Measurements from ENCODE around the gene CILP. TPM values are rescaled to one million over a fixed set of nuclear protein-coding genes. Genes with fewer than 3 reads are reported as not detected.
A peak's percentile ranks its signal among the peaks of the same experiment; 100 is the strongest.

The CILP gene
- total and polyA plus RNA-seq, 2 of the 13 experiments (the other 11 are each of a cell fraction or from before 2014, with no cell fraction given): 0.03 TPM; not detected in 1

DNA sequence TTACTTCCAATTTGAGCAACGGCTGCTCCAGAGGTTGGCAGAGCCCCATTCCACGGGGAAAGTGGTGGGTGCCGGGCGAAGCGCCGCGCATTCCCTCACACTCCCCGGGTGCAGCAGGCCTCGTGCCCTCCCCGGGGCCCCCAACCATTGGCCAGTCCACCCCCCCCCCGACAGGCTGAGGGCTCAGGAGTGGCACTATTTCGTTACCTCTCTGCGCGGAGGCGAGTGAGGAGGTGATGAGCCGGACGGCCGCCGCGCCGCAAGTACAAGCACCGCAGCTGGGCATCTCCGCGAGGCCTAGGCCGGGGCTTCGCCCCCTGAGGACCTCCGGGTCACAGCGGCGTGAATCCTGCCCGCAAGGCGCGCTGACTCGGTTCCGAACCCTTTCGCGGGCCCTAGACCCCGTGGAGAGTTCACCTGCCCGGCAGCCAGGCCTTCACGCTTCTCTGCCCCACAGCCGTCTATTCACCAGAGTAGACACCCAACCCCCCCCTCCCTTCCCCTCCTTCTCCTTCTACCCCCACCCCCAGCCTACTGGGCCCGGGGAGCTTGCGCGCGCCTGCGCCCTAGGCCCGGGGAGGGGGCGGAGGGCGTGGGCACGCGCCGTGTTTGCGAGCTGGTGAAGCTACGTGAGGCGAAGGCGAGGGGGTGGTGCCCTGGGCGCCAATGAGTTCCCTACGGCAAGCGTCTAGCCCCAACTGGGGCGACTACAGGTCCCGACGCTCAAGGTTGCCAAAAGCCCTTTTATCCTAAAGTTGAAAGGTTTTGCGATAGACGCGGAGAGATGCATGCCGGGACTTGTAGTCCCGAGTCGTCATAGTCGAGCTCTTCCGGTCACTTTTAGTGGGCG is 26.2 kb downstream of the CILP start, which contains the start of gene CLPX (continued):
- TF ChIP-seq DNMT3B (CRISPR knock-in tag; conservative IDR thresholded peaks at IDR 0.05): no peak
- TF ChIP-seq EEA1 (CRISPR knock-in tag; IDR thresholded peaks at IDR 0.05; ENCODE audit: borderline replicate concordance): 0 out of 2 replicates have a peak, but pooled peaks have one; percentile 52
- TF ChIP-seq NAIF1 (CRISPR knock-in tag; IDR thresholded peaks at IDR 0.05; ENCODE audit: borderline replicate concordance): no peak
- TF ChIP-seq ZNF850 (CRISPR knock-in tag; conservative IDR thresholded peaks at IDR 0.05): no peak
- no peak for TF ChIP-seq ZNF468 (CRISPR knock-in tag; IDR thresholded peaks at IDR 0.05)
- no peak for TF ChIP-seq MTA1 (CRISPR knock-in tag; IDR thresholded peaks at IDR 0.05; ENCODE audit: borderline replicate concordance)
- TF ChIP-seq SCMH1 (CRISPR knock-in tag; IDR thresholded peaks at IDR 0.05; ENCODE audit: borderline replicate concordance): no peak
- TF ChIP-seq ZNF709 (CRISPR knock-in tag; IDR thresholded peaks at IDR 0.05): no peak
- peak; percentile 50; the same call in 1 of the 2 replicates for TF ChIP-seq ZNF564 (CRISPR knock-in tag; IDR thresholded peaks at IDR 0.05)
- peak; percentile 54; the same call in 1 of the 2 replicates for TF ChIP-seq SALL2 (CRISPR knock-in tag; IDR thresholded peaks at IDR 0.05)
- no peak for TF ChIP-seq NFRKB (IDR thresholded peaks at IDR 0.05)
- TF ChIP-seq CBX1 (IDR thresholded peaks at IDR 0.05; ENCODE audit: low read depth): no peak
- TF ChIP-seq IRX3 (CRISPR knock-in tag; IDR thresholded peaks at IDR 0.05; ENCODE audit: borderline replicate concordance, low read depth): peak; percentile 7; the same call in 1 of the 2 replicates
- TF ChIP-seq PTBP1 (IDR thresholded peaks at IDR 0.05; ENCODE audit: low read depth, low read length, poor library complexity, severe bottlenecking): no peak
- no peak for TF ChIP-seq MBNL3 (CRISPR knock-in tag; conservative IDR thresholded peaks at IDR 0.05)
- TF ChIP-seq, protein P1, sequence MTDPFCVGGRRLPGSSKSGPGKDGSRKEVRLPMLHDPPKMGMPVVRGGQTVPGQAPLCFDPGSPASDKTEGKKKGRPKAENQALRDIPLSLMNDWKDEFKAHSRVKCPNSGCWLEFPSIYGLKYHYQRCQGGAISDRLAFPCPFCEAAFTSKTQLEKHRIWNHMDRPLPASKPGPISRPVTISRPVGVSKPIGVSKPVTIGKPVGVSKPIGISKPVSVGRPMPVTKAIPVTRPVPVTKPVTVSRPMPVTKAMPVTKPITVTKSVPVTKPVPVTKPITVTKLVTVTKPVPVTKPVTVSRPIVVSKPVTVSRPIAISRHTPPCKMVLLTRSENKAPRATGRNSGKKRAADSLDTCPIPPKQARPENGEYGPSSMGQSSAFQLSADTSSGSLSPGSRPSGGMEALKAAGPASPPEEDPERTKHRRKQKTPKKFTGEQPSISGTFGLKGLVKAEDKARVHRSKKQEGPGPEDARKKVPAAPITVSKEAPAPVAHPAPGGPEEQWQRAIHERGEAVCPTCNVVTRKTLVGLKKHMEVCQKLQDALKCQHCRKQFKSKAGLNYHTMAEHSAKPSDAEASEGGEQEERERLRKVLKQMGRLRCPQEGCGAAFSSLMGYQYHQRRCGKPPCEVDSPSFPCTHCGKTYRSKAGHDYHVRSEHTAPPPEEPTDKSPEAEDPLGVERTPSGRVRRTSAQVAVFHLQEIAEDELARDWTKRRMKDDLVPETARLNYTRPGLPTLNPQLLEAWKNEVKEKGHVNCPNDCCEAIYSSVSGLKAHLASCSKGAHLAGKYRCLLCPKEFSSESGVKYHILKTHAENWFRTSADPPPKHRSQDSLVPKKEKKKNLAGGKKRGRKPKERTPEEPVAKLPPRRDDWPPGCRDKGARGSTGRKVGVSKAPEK (CRISPR knock-in tag; IDR thresholded peaks at IDR 0.05; ENCODE audit: borderline replicate concordance): no peak
- TF ChIP-seq HHEX (CRISPR knock-in tag; IDR thresholded peaks at IDR 0.05): no peak; the same call in 1 of the 2 replicates
- TF ChIP-seq ZNF724P (CRISPR knock-in tag; IDR thresholded peaks at IDR 0.05; ENCODE audit: borderline replicate concordance): peak; percentile 9; the same call in 1 of the 2 replicates
- no peak for TF ChIP-seq HIVEP1 (CRISPR knock-in tag; IDR thresholded peaks at IDR 0.05)
- TF ChIP-seq, protein P2, sequence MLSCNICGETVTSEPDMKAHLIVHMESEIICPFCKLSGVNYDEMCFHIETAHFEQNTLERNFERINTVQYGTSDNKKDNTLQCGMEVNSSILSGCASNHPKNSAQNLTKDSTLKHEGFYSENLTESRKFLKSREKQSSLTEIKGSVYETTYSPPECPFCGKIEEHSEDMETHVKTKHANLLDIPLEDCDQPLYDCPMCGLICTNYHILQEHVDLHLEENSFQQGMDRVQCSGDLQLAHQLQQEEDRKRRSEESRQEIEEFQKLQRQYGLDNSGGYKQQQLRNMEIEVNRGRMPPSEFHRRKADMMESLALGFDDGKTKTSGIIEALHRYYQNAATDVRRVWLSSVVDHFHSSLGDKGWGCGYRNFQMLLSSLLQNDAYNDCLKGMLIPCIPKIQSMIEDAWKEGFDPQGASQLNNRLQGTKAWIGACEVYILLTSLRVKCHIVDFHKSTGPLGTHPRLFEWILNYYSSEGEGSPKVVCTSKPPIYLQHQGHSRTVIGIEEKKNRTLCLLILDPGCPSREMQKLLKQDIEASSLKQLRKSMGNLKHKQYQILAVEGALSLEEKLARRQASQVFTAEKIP (CRISPR knock-in tag; IDR thresholded peaks at IDR 0.05; ENCODE audit: borderline replicate concordance): no peak
- TF ChIP-seq ARNT (IDR thresholded peaks at IDR 0.05): no peak
- TF ChIP-seq TP53 (CRISPR knock-in tag; conservative IDR thresholded peaks at IDR 0.05): 0 out of 2 replicates have a peak, but pooled peaks have one; percentile 41
- no peak for TF ChIP-seq ZNF652 (CRISPR knock-in tag; IDR thresholded peaks at IDR 0.05; ENCODE audit: borderline replicate concordance, low read depth)
- no peak; the same call in 1 of the 2 replicates for TF ChIP-seq SOX13 (IDR thresholded peaks at IDR 0.05)
- TF ChIP-seq SOX13 (CRISPR knock-in tag; conservative IDR thresholded peaks at IDR 0.05 in 1 of 2, IDR thresholded peaks at IDR 0.05 in 1 of 2): 0 out of 4 replicates have a peak, but pooled peaks of 1 of the 2 experiments have one; percentile 5
- TF ChIP-seq NFE2 (CRISPR knock-in tag; IDR thresholded peaks at IDR 0.05): no peak
